Right cardiac atrium (tissue), 5 donors: ENCODE data around the gene MEIKIN. TPM values are rescaled to one million over a fixed set of nuclear protein-coding genes. Genes with fewer than 3 reads are reported as not detected.

ENCODE experiments used
- ATAC-seq, 2 donors: fragments of 200-7000 bp; cut with Tn5 transposase; one replicate each; pipeline versions ENCODE4 v1.8.0 to v1.9.1; 2020; ENCODE audit warnings: moderate library complexity in 2 of 2, mild to moderate bottlenecking in 1 of 2
- DNase-seq, 3 donors: peaks; one replicate each; pipeline ENCODE4 v3.0.0-alpha.2; 2020
- H3K27ac ChIP-seq: one replicate; pipeline ENCODE4 v1.5.1; 2013; ENCODE audit warnings: mild to moderate bottlenecking, low read length, control low read depth, moderate library complexity
- H3K27me3 ChIP-seq: one replicate; pipeline ENCODE4 v1.6.1; 2013; ENCODE audit not compliant: control insufficient read depth, insufficient read depth
- H3K4me1 ChIP-seq: one replicate; pipeline ENCODE4 v1.6.1; 2013; ENCODE audit warnings: low read length; ENCODE audit not compliant: control insufficient read depth, insufficient read depth
- H3K4me3 ChIP-seq: one replicate; pipeline ENCODE4 v1.5.1; 2013; ENCODE audit warnings: low read length, control low read depth
- H3K9me3 ChIP-seq: one replicate; pipeline ENCODE4 v1.6.1; 2013; ENCODE audit warnings: low read length; ENCODE audit not compliant: control insufficient read depth
- WGBS: extraction: QIAGEN DNeasy Blood & Tissue Kit; methylation state at CpG from one replicate; pipeline ENCODE4 v1.1.7; 2013; 5-methylcytosine and 5-hydroxymethylcytosine counted together
- intact Hi-C, 4 donors: fragments of 100-400 bp; cut with DNase I; formaldehyde crosslinking; loops; one replicate each; pipeline versions ENCODE4 v1.11.0 to v1.14.0; 2022 to 2023
- polyA plus RNA-seq: library from polyadenylated mRNA; stranded (reverse); fragments of 200-250 nt; gene quantifications from one replicate; pipeline ENCODE4 v1.2.3, GENCODE V29; 2013
- total RNA-seq, 4 donors: library from RNA; stranded (reverse); fragmentation: NEBNext Ultra II Directional; extraction: Animal tissue kit (Norgen Biotek cat#: 25700); gene quantifications; one replicate each; pipeline ENCODE4 v1.2.1, GENCODE V29; 2021
- donor health status: healthy with polysubstance abuse.
- donor health status: DM: no; HTN: yes; CAD: no.
- donor health status: DM: no; HTN: no; CAD: no.
- donor health status: DM: no; HTN: yes; CAD: no; lungs with severe emphysema.
- donor health status: DM: yes; HTN: yes; CAD: no.

MEIKIN gene
- total and polyA plus RNA-seq, 5 donors, result 0.20 TPM; not detected in 3

GRCh38 chr5:131973089-131973712 is 27.7 kb upstream of the MEIKIN start:
- Histone ChIP-seq H3K9me3 (no peaks in the 10 kb centered on the region), H3K27me3 (no peaks in the 10 kb centered on the region), H3K27ac (no peak overlapping the region), H3K4me1 (no peaks in the 10 kb centered on the region), H3K4me3 (no peak overlapping the region)
- intact Hi-C loops, result no loop called here
- DNase-seq, result no peak
- 86% methylated on average over 9 of the region's 9 CpGs for WGBS
- ATAC-seq, result no peak

DNA sequence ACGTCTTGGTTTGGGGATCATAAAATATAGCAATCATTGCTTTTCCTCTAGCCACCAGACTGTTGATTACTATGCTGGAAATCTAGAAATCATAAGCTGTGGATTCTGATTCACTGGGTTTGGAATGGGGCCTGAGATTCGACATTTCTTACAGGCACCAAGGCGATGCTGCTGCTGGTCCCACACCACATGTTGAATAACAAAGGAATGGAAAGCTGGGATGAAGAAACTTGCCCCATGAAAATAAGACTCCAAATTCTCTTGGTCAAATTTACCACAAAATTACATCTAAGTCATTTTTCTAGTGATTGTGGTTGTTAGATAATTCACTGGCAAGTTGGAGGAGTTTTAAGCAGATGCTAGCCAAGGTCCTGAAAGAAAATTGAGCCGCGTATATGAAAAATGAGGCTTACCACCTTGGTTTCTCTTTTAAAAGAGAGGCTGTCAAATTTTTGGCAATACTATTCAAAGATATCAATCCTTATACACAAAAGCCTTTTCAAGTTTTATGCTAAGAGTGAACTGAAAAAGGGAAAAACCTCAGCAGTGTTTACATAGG is 23.0 kb upstream of the MEIKIN start:
- H3K4me1 ChIP-seq, result no peaks in the 10 kb centered on the region
- H3K27ac ChIP-seq, result no peak overlapping the region
- H3K27me3 ChIP-seq, result no peaks in the 10 kb centered on the region
- H3K9me3 ChIP-seq, result no peaks in the 10 kb centered on the region
- 76% methylated on average over 5 of the region's 5 CpGs for WGBS
- intact Hi-C loops, result no loop called here
- no peak overlapping the region for H3K4me3 ChIP-seq
- no peak for ATAC-seq
- no peak for DNase-seq

- ATAC-seq (no peak), DNase-seq (no peak)
- Histone ChIP-seq H3K4me3 (no peak overlapping the region), H3K27ac (no peak overlapping the region), H3K9me3 (no peaks in the 10 kb centered on the region), H3K4me1 (no peaks in the 10 kb centered on the region), H3K27me3 (no peaks in the 10 kb centered on the region)
- intact Hi-C loops, result no loop called here
- 91% methylated on average over 1 of the region's 1 CpG for WGBS
Observed at GRCh38 chr5:131966551-131966950, 21.1 kb upstream of the MEIKIN start.

DNA sequence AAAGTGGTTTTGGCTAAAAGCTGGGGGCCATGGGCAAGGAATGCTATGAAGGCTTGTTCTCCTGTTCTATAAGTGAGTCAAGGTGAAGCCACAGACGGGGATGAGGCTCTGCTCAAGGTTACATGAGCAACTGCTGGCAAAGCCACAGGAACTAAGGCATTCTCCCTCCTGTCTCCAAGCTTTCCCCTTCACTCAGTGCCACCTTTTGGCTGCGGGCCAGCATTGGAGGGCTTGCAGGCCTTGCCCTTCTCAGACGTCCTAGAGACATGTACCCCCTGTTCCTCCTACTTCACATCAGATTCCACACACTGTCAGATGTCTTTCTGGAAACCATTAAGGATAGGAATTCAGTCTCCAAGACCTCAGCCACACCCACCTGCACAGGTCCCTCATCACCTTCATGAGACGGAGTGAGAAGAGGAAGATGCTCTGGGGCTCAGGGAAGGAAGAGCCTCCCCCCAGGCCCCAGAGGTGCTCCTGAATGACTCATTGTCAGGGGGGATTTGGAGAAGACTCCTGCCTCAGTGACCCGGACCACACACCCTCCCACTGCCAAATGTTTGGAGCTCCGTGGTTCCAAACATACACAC is 20.5 kb upstream of the MEIKIN start:
- DNase-seq, result peak in 1 of 3 donors; percentile 55
- WGBS, result 77% methylated on average over 6 of the region's 6 CpGs
- intact Hi-C loops, result no loop called here
- Histone ChIP-seq H3K4me3 (no peak overlapping the region), H3K27ac (no peak overlapping the region), H3K4me1 (no peaks in the 10 kb centered on the region), H3K9me3 (no peaks in the 10 kb centered on the region), H3K27me3 (no peaks in the 10 kb centered on the region)
- ATAC-seq, result no peak

- Histone ChIP-seq H3K27ac (no peak overlapping the region), H3K4me1 (no peaks in the 10 kb centered on the region), H3K9me3 (no peaks in the 10 kb centered on the region), H3K27me3 (no peaks in the 10 kb centered on the region), H3K4me3 (no peak overlapping the region)
- ATAC-seq (no peak), DNase-seq (no peak)
- intact Hi-C loops, result no loop called here
- 84% methylated on average over 3 of the region's 3 CpGs for WGBS
Observed at GRCh38 chr5:131959906-131960305, 14.4 kb upstream of the MEIKIN start.

DNA sequence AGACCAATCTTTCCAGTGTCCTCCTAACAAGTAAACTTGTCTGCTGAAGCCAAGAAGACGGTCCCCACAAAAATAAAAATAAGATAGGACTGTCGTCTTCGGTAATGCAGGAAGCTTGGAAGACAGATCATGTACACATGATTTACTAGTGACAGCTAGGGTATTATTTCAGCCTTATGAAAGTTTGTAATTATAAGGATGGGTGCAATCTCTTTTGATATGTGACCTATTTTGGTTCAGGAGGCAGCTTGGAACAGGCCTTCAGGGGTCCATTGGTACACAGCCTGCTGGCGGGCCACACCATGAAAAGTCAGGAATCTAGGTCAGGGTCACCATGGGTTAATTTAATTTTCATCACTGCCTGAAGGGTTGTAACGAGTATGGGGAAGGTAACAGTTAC is 13.7 kb upstream of the MEIKIN start:
- no peaks in the 10 kb centered on the region for H3K4me1 ChIP-seq
- H3K27ac ChIP-seq, result no peak overlapping the region
- DNase-seq, result no peak
- H3K4me3 ChIP-seq, result no peak overlapping the region
- WGBS, result 84% methylated on average over 5 of the region's 5 CpGs
- intact Hi-C loops, result no loop called here
- ATAC-seq, result no peak
- H3K27me3 ChIP-seq, result no peaks in the 10 kb centered on the region
- H3K9me3 ChIP-seq, result no peaks in the 10 kb centered on the region

- ATAC-seq, result no peak
- Histone ChIP-seq H3K9me3 (no peaks in the 10 kb centered on the region), H3K4me3 (no peak overlapping the region), H3K27me3 (no peaks in the 10 kb centered on the region), H3K27ac (no peak overlapping the region), H3K4me1 (no peaks in the 10 kb centered on the region)
- WGBS, result 80% methylated on average over 8 of the region's 8 CpGs
- intact Hi-C loops, result no loop called here
- no peak for DNase-seq
Observed at GRCh38 chr5:131957721-131958441, 12.4 kb upstream of the MEIKIN start.

DNA sequence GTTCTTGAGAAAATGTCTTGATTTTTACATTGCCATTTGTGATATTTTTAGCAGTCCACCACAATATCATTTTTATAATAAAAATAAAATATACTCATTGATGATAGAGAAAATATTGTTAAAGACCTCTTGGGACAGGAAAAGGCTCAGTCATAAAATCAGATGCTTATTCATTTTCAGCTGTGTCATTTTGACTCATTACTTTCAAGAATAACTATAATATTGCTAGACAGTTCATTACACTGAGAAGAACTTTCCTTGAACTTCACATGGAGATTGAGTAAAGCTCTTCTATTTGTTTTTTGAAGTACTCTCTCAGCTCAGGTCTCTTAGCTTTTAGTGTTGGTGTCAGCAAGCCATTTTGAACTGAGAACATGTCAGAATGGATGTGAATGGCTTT is 8.5 kb upstream of the MEIKIN start:
- Histone ChIP-seq H3K4me3 (no peak overlapping the region), H3K4me1 (no peaks in the 10 kb centered on the region), H3K27me3 (no peaks in the 10 kb centered on the region), H3K27ac (no peak overlapping the region), H3K9me3 (no peaks in the 10 kb centered on the region)
- no peak for DNase-seq
- intact Hi-C loops, result no loop called here
- no peak for ATAC-seq

GRCh38 chr5:131952301-131952857 is 6.9 kb upstream of the MEIKIN start:
- H3K4me1 ChIP-seq, result no peaks in the 10 kb centered on the region
- H3K9me3 ChIP-seq, result no peaks in the 10 kb centered on the region
- no peak overlapping the region for H3K4me3 ChIP-seq
- no peak overlapping the region for H3K27ac ChIP-seq
- WGBS, result 77% methylated on average over 3 of the region's 3 CpGs
- ATAC-seq, result no peak
- DNase-seq, result no peak
- H3K27me3 ChIP-seq, result no peaks in the 10 kb centered on the region
- intact Hi-C loops, result no loop called here

GRCh38 chr5:131950706-131951105 is 5.2 kb upstream of the MEIKIN start:
- DNase-seq, result no peak
- Histone ChIP-seq H3K27ac (no peak overlapping the region), H3K9me3 (no peaks in the 10 kb centered on the region), H3K4me1 (no peaks in the 10 kb centered on the region), H3K4me3 (no peak overlapping the region), H3K27me3 (no peaks in the 10 kb centered on the region)
- 93% methylated on average over 1 of the region's 1 CpG for WGBS
- no peak for ATAC-seq
- intact Hi-C loops, result no loop called here

GRCh38 chr5:131947445-131947844 is 2.0 kb upstream of the MEIKIN start:
- WGBS, result 55% methylated on average over 2 of the region's 2 CpGs
- Histone ChIP-seq H3K4me1 (no peaks in the 10 kb centered on the region), H3K27me3 (no peaks in the 10 kb centered on the region), H3K9me3 (no peaks in the 10 kb centered on the region), H3K4me3 (no peak overlapping the region), H3K27ac (no peak overlapping the region)
- DNase-seq (no peak), ATAC-seq (no peak)
- intact Hi-C loops, result loop anchor here in 1 of 4 donors (10.0 kb wide), 1 partner anchor 123 kb away; no protein-coding TSS in a partner anchor
